C1 segment of cervical spinal cord (tissue), 14 donors: ENCODE data around the gene TST.
A peak's percentile ranks its signal among the peaks of the same experiment; 100 is the strongest.

Experiments used
- DNase-seq, 14 donors: peaks; one replicate each; lab custom pipeline; 2025; lab: John Stamatoyannopoulos, UW

TST gene

DNA sequence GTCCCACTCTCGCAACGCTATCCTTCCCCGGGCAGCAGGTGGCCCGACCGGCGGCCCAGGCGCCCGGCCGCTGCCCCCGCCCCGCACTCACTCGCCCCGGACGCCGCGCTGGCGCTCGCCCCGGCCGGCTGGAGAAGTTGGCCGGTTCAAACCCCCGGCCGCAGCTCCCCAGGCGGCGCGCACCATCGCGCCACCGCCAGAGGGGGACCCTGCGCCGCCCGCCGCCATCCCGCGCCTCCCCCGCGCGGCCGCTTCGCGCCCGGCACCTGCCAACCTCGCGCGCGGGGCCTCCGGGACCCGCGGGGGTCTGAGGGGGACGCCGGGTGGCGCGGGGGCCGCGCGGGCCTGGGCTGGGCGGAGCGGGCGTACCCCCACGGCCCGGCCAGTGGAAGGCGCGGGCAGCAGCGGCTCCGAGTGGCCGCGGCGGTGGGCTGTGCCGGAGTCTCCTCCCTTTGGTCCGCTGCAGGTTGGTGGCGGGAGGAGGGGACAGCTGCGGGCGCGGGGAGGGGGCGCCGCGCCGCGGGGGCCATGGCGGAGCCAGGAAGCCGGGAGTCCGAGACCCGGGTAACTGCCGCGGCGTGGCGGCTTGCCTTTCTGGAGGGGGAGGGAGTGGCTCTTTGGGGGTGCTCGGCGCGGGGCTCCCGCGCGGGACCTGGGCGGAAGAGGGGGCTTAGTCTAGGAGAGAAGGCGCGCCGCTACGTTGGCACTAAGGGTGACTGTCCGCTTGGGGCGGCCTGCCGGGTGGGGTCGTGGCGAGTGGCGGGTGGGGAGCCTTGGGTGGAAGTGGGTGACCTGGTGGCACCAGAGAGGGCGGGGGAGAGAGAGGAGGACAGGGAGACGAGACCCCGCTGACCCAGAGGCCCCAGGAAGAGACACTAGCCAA is at the start of gene TST, which contains the start of gene MPST:
Gene TST (minus strand): TSS at position 139 of the 883 bp plus-strand sequence. CDS start 715 bp downstream, outside the sequence.
Gene MPST (plus strand): TSS at position 434 of the 883 bp plus-strand sequence. CDS start 95 bp downstream, at position 529.
- DNase-seq = peak in 13 of 14 donors; percentile 12 to 87 (median 72)

DNA sequence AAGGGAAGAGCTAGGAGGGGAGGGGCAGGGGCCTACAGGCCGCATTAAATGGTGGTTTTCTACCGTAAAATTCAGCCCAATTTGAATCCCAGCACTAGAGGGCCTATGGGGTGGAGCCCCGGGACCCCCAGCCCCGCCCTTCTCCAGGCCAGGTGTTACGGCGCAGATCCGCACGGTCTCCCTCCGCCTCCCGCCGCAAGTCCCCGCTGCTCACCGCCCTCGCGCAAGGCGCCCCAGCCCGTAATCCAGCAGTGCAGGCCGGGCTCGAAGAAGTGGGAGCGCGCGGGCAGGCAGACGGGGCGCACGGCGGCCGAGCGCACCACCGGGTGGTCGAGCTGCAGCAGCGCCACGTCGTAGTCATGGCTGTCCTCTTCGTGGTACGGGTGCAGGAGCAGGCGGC is 49.6 kb upstream of the TST start:
- DNase-seq = no peak

DNA sequence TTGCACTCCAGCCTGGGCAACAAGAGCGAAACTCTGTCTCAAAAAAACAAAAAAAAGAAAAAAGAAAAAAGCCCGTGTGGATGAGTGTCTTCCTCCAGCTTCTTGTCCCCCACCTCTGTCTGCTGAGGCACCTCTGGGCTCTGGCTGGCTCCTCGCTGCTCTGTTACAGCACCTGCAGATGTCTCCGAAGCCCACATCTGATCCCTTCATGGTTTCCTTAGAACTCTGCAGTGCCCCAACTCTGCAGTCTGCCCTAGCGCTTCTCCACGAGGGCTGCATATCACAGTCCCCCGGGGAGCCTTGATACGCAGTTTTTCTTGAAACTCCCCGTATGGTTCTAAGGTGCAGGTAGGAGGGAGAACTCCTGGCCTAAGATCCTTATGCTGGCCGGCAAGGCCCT is 48.2 kb upstream of the TST start:
- DNase-seq = no peak

DNA sequence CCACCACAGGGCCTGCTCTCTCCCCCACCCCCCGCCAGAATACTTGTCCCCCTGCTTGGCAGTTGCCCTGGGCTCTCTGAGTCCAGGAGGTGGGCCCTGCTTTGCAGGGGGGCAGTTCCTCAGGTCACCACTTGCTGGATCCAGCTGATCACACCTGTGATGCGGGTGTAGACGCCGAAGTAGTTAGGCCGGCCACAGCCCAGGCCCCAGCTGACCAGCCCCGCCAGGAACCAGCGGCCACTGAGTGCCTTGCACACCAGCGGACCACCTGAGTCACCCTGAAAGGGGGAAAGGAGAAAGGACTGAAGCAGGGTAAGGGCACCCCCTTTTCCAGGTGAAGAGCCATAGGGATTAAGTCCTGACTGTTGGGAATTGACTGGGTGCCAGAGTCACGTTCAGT is 46.7 kb upstream of the TST start:
- DNase-seq = no peak

DNA sequence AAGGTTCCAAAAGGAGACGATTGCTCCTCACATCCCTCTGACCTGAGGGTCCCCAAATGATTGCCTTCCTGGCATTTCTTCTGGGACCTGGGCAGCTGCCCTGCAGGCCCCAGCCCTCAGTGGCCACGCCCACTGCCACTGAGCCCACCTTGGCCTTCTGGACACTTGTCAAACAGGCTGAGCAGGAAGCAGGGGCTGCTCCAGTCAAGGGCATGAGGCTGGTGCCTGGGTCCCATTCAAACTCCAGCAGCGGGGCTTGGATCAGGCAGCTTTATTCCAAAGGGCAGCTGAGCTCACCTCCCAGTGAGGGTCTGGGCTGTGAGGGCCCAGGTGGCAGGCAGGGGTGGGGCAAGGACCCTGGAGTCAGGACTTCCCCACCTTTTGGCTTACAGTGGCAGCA is 45.9 kb upstream of the TST start:
- DNase-seq = no peak

DNA sequence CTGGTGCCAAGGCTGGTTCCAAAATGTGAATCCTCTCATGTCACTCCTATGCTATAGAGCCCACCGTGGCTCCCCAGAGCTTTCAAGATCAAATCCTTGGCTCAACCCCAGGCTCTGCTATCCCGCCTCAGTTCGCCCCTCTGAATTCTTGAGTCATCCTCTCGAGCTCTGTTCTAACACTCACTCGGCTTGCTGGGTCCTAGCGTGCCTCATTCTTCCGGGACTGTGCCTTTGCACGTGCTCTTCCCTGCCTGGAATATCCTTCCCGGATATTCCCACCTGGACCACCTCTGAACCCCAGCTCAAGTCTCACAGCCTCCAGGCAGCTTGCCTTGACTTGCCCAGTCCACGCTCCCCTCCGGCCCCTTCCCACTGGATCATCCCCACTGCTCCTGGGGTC is 45.3 kb upstream of the TST start:
- DNase-seq = no peak

DNA sequence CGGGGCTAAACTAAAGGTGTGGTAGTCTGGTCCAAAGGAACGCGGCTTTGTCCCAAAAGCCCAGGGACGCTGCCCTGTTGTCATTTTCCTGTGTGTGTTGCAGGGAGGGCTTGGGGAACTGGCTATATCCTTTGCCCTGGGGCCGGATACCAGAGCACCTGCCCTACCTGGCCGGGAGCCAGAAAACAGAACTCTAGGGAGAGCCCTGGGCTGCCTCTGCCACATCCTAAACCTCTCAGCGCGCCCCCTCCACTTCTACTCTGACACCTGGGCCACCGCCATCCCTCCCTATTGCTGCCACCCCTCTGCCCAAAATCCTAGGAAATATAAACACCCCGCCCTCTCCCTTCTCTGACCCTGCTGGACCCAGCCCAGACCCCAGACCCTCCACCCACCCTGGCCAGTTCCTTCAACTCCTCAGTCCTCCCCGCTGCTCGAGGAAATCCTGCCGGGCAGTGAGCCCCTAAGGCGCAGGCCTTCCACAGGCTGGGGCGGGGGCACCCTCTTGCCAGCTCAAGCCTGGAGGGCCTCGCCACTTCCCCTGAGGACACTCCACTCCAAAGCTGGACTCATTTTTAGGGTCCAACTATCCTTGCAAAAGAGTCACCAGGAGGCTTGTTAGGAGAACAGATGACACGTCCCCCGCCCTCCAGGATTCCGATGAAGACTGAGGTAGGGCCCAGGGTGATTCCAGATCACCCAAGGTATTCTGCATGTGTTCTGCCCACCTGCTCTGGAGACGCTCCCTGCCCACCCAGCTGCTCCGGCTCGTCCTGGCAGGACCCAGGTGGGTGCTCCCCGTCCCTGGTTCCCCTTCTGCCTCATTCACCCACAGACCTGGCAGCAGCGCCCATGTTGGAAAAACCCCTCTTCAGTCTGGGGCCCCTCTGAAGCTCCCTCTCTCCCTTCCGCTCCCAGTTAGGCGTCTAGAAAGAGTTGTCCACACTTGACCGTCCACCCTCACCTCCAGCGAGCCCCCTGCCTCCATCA is 44.5 kb upstream of the TST start:
- DNase-seq = no peak

DNA sequence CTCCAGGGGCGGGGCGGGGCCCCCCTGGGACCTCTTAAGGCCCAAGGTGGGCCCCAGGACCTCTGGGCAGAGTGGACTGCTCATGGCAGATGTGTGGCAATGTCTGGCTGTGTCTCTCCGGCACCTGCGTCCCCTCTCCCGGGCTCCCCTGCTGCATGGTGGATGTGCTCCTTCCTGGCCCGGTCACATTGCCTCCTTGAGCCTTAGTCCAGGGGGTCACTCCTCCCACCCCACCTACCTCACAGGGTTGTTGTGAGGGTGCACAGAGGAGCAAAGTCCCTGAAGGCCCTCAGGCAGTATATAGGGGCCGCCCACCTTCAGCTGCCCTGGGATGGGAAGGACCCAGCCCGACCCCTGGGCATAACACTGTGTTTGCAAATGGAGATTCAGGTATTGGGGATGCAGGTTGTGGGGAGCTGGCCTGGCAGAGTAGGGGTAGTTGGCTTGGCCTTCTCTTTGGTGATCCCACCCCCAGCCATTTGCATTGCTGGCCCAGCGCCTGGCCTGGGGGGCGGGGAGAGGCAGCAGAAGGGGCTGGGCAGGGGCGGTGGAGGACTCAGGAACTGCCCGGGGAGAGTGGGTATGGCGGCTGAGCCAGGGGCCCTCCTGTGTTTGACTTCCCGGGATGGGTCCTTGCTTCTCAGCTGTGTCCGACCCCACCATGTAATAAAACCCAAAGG is 43.6 kb upstream of the TST start:
- no peak for DNase-seq

DNA sequence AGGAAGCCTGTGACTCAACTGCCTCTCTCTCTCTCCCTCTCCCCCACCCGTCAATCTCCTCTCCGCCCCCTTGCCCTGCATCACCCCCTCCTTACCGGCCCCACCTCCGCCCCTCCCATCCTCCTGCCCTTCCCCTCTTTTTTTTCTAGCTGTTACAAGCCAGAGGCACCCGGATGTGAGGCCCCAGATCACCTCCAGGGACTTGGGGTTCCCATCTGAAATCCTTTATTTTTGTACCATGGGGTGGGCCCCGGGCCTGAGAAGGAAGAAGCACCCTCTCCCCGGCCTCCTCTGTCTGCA is 43.1 kb upstream of the TST start:
- DNase-seq = no peak

DNA sequence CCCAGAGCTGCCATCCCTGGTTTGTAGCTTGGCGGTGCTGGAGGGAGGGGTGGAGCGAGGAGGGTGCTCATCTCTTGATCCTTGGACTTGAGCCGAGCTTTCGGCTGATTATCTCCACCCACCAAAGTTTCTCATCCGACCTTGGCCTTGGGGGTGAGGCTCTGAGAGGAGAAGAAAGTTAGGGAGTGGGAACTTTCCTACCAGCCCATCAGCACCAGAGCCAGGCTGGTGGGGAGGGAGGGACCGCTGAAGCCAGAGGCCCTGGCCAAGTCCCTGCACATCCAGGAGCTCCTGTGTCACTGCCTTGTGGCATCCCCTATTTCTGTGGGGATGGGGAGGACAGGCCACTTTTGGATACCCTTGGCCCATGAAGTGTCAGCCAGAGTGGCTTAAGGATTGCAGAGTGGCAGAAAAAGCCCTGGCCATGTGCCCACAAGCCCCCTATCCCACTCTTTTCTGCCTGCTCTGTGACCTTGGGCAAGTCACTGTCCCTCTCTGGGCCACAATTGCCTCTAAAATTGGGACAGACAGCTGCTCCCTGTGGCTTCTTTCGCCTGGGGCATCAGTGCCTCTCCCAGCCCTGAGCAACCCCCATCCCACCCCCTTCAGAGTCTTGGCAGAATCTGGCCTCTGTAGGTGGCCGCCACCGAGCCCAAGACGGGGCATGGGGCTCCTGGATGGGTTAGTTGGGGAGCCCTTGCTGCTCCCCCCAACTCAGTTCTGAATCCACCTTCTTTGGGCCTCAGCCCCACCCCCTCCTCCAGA is 42.5 kb upstream of the TST start:
- DNase-seq = no peak

DNA sequence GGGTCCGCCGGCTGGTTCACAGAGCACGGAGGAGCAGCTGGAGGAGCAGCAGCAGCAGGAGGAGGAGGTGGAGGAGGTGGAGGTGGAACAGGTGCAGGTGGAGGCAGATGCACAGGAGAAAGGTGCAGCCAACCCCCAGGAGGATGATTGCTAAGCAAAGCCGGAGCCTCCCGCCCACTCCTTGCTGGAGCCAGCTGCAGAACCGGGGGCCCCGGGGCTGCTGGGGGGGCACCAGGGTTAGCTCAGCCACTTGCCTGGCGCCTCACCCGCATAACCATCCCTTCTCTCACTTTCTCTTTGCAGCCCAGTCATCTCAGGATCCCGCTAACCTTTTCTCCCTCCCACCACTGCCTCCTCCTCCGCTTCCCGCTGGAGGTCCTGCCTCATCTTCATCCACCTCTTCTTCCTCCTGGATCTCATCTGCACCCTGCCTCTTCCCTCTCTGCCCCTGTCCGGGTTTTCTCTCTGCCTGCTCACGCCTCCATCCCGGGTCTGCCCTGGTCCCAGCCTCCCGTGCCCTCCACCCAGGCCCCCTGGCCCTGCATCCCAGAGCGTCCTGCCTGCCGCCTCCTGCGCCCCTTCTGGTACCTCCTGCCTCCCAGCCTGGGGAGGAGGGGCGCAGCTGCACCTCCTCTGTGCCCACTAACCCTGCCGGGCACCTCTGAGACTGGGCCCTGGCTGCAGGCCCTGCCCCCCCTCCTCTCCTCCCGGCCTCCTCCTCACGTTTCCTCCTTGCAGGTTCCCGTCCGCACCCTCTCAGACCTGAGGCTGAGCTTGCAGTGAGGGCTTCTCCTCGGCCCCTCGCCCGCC is 41.8 kb upstream of the TST start:
- DNase-seq = no peak

DNA sequence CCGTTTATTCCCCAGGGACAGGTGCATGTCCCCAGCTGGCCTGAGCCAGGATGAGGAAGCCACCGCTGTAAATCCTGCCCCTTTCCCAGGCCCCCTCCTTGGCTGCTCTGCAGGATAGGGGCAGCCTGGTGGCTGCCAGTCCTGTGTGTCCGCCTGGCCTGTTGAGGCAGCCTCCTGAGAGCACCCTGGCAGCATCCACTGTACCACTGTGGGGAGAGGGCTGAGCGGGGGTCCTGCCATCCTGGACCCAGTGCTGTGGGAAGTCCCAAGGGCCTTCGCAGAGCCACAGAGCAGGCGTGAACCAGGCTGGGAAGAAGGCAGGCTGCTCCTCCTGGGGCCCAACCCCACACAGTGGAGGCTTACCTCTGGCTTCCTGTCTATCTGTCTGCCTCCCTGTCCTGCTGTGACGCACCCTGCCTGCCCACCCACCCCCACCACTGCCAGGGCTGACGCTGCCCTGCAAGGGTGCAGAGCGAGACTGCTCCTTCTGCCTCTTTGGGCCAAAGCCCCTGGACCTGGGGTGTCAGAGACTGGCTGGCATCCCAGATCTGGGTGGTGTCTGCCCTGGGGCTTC is 40.7 kb upstream of the TST start:
- no peak for DNase-seq

DNA sequence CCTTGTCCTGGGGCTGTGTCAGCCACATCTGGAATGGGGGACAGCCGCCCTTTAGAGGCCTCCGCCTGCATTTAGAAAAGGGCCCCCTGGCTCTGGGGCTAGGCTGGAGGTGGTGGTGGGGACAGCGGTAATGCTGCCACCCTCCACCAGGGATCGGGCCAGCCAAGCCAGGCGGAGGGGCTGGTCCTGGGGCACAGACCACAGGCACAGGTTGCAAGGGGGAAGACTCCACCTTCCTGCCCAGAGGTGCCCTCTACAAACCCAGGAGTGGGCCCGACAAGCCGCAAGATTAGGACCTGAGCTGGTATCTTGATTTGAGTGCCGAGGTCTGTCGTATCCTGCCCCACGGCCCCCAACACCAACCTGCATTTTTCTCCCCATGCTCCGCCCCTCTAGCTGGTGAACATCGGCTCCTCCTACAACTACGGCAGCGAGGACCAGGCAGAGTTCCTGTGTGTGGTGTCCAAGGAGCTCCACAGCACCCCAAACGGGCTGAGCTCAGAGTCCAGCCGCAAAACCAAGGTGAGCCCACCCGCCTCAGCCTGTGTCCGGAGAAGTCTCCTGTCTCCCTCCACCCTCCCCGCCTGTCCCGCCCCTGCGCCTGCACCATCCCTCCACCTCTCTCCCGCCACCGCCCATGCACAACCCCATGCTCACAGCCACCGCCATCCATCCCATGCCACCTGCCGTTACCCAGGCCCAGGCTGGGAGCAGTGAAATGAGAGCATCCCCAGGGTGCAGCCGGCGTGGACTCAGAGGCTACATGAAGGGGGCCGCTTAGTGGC is 39.9 kb upstream of the TST start:
- no peak for DNase-seq

DNA sequence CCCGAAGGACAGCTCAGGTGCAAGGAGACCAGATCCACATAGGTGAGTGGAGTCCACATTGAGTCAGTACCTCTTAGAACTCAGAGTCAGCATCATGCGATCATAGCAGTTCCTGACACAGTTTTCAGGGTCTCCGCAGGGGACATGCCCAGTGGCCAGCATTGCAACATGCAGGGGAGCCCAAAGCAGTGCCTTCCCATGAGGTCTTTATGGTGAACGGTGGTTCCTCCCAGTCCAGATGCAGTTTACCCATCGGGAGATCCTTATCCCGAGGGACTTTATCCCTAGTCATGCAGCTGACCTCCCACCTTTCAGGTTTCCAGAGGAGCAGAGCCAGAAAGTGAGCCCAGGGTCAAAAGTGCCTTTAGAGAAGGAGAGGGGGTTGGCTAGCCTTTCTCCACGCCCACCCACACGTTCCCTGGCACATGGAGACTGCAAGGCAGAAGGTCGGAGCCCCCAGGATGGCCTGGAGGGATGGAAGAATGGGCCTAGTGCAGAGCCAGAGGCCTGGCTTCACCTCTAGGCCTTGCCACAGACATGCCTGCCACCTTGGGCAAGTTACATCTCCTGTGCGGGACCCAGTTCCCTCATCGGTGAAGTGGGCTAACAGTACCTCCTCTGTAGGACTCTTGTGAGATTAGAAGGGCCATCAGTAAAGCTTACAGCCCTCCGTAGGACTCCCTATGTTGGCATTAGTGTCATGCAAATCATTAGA is 38.7 kb upstream of the TST start:
- DNase-seq = no peak

DNA sequence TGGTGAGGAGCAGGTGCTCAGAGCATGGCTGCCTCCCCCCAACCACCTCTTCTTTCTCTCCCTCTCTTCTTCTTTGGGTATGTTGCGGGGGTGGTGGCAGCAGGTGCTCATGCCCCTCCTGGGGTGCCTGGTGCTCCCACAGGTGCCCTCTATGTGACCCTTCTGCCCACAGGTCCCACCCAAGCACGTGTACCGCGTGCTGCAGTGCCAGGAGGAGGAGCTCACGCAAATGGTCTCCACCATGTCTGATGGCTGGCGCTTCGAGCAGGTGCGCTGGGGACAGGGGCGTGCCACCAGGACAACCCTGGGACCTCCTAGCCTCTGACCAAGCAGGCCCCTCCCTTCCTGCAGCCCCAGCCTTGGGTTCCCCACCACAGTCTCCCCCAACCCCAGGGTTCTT is 38.0 kb upstream of the TST start:
- no peak for DNase-seq

DNA sequence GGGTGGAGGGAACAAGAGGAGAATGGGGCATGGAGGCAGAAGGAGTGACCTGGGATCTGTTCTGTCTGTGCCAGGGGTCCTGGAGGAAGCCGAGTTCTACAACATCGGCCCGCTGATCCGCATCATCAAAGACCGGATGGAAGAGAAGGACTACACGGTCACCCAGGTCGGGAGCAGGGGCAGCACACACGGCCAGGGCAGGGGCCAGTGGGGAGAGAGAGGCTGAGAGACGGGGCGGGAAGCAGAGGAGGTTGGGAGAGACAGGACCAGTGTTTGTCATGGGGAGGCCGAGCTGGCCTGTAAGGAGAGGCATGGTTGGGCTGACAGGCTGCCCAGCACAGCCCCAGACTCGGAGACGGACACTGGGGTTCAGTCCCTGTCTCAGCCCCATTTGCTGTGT is 37.0 kb upstream of the TST start:
- DNase-seq = no peak

DNA sequence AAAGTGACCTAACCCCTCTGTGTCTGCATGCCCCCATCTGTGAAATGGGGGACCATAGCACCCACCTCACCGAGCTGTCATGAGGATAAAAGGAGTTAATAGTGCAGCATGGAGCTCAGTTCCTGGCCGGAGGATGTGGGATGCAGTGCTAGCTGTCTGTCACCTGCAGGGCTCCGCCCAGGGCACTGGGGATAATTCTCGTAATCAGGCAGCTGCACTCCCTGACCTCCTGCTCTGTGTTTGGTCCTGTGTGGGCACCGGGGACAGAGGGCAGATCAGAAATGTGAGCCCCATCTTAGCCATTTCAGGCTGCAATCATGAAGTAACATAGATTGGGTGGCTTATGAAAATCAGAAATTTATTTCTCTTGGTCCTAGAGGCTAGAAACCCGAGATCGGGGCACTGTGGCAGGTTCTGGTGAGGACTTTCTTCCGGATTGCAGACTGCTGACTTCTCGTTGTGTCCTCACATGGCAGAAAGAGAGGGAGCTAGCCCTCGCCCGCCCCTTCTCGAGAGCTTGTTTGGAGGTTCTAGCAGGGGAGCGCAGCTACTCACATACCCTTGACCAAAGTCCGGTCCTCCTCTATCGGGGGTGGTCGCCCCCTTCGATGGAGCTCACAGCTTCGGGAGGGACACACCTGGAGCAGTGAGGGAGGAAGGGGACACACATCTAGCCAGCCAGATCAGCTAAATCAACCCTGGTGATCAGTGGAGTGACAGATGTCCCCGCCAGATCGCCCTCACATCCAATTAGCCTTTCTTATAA is 35.5 kb upstream of the TST start:
- no peak for DNase-seq

DNA sequence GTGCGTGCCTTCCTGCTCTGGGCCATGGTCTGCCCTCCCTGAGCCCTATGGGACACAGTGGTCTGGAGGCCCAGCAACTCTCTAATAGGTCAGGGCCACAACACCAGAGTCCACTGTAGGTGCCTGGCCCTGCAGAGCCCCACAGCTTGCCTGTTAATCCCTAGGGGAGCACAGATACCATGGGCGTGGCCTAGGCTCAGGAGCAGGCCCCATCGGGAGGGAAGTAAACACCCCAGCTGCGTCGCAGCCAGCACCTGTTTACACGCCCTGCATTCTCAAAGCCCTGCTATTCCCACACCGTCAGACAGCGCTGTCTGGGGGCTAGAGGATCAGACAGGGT is 34.8 kb upstream of the TST start:
- DNase-seq = no peak
